Stimulated activated effector memory CD8-positive, alpha-beta T cell treated with anti-CD3 and anti-CD28 coated beads, Interleukin-12 subunit alpha, Interleukin-12 subunit beta, amount 100 ng/mL, for 72 hours (primary cell): Measurements from ENCODE around the gene RPL15.
"Not testable (repeated sequence)": the region's sequence is repeated elsewhere in the genome, so short reads cannot be mapped to it uniquely, and the experiment has no call there.

Experiments
- ATAC-seq: fragments of 150-1000 bp; cut with Tn5 transposase; 2 replicates; pipeline ENCODE4 v1.10.0; 2021
- DNase-seq, 2 donors: peaks; one replicate each; pipeline ENCODE4 v3.0.0; 2021 to 2022; ENCODE audit warnings: low spot score in 2 of 2
- H3K27ac Mint-ChIP-seq: one replicate; pipeline ENCODE4 v1.8.0; 2022; ENCODE audit warnings: mild to moderate bottlenecking, mixed read lengths
- H3K36me3 Mint-ChIP-seq: one replicate; pipeline ENCODE4 v1.8.0; 2022; ENCODE audit warnings: mild to moderate bottlenecking, mixed read lengths
- H3K4me1 Mint-ChIP-seq: one replicate; pipeline ENCODE4 v1.8.0; 2022; ENCODE audit warnings: mixed read lengths
- H3K4me3 Mint-ChIP-seq: one replicate; pipeline ENCODE4 v1.8.0; 2022; ENCODE audit warnings: mild to moderate bottlenecking, mixed read lengths
- H3K9me3 Mint-ChIP-seq: one replicate; pipeline ENCODE4 v1.8.0; 2022; ENCODE audit warnings: mixed read lengths

RPL15 gene

DNA sequence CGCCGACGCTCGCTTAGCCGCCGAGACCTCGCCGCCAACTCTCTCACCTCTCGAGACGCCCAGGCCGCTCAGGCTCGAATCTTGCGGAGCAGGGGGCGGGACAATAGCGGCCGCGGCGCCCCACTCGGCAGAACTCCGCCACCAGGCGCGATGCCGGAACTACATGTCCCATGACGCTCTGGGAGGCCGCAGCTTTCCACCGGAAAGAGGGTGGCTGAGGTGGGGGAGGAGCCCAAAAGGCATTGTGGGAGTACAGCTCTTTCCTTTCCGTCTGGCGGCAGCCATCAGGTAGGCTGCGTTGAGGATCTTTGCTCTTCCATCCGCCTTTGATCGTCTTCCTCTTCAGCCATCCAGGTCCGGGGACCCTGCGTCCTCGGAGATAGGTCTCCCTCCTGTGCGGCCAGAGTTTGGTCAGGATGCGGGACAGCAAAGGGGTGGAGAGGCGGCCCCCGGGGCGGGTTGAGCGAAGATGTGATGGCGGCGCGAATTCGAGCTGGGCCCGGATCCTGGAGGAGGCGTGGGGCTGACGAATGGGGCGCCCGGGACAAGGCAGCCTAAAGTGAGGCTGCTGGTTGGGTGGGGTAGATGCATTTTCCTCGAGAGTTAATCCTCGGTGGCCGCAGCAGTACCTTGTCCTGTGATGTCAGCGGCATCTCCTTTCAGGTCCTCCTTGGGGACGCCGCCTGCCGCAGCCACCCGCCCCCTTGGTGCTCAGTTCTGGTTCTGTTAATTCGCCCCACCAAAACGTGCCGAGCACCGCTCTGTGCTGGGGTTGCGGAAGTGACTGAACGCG lies at the start of gene RPL15, which contains the start of gene NKIRAS1:
Gene RPL15, plus strand, starts transcription at position 247 of the 793 bp plus-strand sequence. CDS start 728 bp downstream, outside the sequence.
Gene NKIRAS1, minus strand, starts transcription at position 105 of the 793 bp plus-strand sequence. CDS start 6,086 bp downstream, outside the sequence.
- peak; percentile 96 for ATAC-seq
- peaks cover 58% of the 10 kb centered on the region for H3K36me3 Mint-ChIP-seq
- peaks cover 42% of the 10 kb centered on the region for H3K4me1 Mint-ChIP-seq

DNA sequence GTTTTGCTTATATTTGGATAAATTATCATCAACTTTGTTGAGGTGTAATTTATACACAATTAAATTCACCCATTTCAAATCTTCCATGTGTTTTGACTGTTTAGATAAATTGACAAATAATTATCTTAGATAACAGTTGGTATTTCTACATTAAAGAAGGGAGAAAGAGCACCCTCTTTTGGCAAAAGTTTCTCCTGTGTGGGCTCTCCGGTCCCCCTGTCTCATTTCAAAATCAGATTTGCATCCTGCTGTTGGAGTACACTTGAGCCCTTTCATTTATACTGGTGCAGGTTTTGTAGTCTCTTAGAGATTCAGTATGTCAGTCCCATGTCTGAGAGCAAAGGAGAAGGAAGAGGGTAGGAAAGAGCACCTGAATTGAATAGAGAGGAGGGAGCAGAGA lies 49.5 kb upstream of the RPL15 start:
- peak overlapping the region; percentile 21 for H3K27ac Mint-ChIP-seq
- peaks cover 34% of the 10 kb centered on the region for H3K4me1 Mint-ChIP-seq
- H3K36me3 Mint-ChIP-seq, result peaks cover 7% of the 10 kb centered on the region
- H3K9me3 Mint-ChIP-seq, result no peaks in the 10 kb centered on the region
- no peak overlapping the region for H3K4me3 Mint-ChIP-seq
- DNase-seq (no peak), ATAC-seq (no peak)

More for the DNA sequence above, at the start of gene RPL15, which contains the start of gene NKIRAS1:
- DNase-seq, result peak; percentile 87 to 97
- H3K27ac Mint-ChIP-seq, result peak within 1 kb of the TSS; percentile 99
- H3K4me3 Mint-ChIP-seq, result peak within 1 kb of the TSS; percentile 95
- H3K9me3 Mint-ChIP-seq, result no peaks in the 10 kb centered on the region

- DNase-seq (no peak), ATAC-seq (no peak)
- peak overlapping the region; percentile 21 for H3K27ac Mint-ChIP-seq
- H3K4me1 Mint-ChIP-seq, result peaks cover 34% of the 10 kb centered on the region
- H3K4me3 Mint-ChIP-seq, result no peak overlapping the region
- H3K36me3 Mint-ChIP-seq, result peaks cover 7% of the 10 kb centered on the region
- no peaks in the 10 kb centered on the region for H3K9me3 Mint-ChIP-seq
These were observed 49.1 kb upstream of the RPL15 start for GRCh38 chr3:23867838-23868237.

DNA sequence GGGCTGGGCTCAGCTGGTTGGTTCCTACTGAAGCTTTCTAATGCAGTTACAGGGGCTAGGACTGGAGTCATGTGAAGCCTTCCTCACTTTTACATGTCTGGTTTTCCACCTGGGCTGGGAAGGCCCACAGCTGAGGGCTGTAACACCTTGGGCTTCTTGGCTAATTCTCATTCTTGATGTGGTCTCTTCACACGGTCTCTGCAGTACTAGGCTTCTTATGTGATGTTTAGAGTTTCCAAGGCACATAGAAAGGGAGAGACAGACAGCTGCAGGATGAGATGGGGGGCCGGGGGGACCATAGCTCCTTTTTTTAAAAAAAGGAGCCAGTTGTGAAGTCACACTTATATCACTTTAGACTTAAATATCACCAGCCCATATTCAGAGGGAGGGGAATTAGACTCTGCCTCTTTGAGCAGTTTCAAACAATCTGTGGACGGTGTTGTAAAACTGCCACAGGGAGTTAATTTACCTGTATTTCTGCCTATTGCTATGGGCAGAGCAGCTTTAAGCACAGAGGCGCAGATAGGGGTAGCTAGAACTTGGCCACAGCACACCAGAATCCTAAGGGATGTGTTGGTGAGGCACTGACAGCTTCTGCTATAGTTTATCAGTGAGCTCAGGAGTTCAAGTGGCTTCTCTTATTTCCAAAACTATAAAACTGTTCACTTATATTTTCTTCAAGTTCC lies 46.8 kb upstream of the RPL15 start:
- DNase-seq (no peak), ATAC-seq (no peak)
- Mint-ChIP-seq H3K4me1 (peaks cover 30% of the 10 kb centered on the region), H3K27ac (no peak overlapping the region), H3K36me3 (peaks cover 7% of the 10 kb centered on the region), H3K9me3 (no peaks in the 10 kb centered on the region), H3K4me3 (no peak overlapping the region)

GRCh38 chr3:23870663-23871043 lies 46.3 kb upstream of the RPL15 start:
- H3K9me3 Mint-ChIP-seq, ATAC-seq, H3K27ac Mint-ChIP-seq, DNase-seq, H3K36me3 Mint-ChIP-seq, H3K4me3 Mint-ChIP-seq: not testable (repeated sequence)
- peaks cover 26% of the 10 kb centered on the region for H3K4me1 Mint-ChIP-seq

GRCh38 chr3:23871361-23871760 lies 45.6 kb upstream of the RPL15 start:
- H3K27ac Mint-ChIP-seq, H3K9me3 Mint-ChIP-seq, H3K4me3 Mint-ChIP-seq, DNase-seq, ATAC-seq, H3K36me3 Mint-ChIP-seq: not testable (repeated sequence)
- H3K4me1 Mint-ChIP-seq, result peaks cover 24% of the 10 kb centered on the region

DNA sequence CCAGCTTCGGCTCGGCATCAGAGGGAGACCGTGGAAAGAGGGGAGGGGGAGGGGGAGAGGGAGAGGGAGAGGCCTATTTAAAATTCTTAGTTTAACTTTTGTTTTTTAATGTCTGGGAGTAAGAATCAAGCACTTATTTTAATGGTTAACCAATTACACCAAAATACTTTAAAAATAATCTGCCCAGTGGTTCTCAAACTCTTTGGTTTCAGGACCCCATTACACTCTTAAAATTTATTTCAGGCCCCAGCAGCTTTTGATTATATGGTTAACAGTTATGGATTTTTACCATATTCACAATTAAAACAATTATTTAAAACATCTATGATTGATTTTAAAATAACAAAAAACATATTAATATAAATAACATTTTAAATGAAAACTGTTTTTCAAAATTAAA lies 44.6 kb upstream of the RPL15 start:
- H3K36me3 Mint-ChIP-seq, result peaks cover 7% of the 10 kb centered on the region
- peaks cover 32% of the 10 kb centered on the region for H3K4me1 Mint-ChIP-seq

DNA sequence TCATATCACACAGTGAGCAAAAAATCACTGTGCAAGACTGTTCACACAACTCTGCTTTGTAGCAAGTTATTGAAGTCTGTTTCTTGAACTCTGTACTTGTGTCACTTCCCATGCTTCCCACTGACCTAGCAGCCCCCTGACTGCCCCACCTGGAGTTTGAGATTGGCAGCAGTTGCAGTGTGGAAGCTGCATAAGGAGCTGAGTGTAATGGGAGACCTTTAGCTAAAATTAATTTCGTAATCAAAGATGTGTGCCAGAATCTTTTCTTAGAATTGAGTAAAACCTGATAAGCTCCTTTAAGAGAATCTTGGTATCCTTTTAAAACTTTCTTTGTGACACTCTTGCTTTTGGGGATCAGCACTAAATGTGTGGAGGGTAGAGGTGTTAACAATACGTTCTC lies 43.0 kb upstream of the RPL15 start:
- Mint-ChIP-seq H3K4me3 (no peak overlapping the region), H3K4me1 (peaks cover 38% of the 10 kb centered on the region), H3K36me3 (peaks cover 7% of the 10 kb centered on the region), H3K27ac (no peak overlapping the region), H3K9me3 (no peaks in the 10 kb centered on the region)
- no peak for ATAC-seq
- DNase-seq, result no peak

More for the DNA sequence above, 44.6 kb upstream of the RPL15 start:
- Mint-ChIP-seq H3K27ac (no peak overlapping the region), H3K4me3 (no peak overlapping the region), H3K9me3 (no peaks in the 10 kb centered on the region)
- DNase-seq, result no peak
- no peak for ATAC-seq

DNA sequence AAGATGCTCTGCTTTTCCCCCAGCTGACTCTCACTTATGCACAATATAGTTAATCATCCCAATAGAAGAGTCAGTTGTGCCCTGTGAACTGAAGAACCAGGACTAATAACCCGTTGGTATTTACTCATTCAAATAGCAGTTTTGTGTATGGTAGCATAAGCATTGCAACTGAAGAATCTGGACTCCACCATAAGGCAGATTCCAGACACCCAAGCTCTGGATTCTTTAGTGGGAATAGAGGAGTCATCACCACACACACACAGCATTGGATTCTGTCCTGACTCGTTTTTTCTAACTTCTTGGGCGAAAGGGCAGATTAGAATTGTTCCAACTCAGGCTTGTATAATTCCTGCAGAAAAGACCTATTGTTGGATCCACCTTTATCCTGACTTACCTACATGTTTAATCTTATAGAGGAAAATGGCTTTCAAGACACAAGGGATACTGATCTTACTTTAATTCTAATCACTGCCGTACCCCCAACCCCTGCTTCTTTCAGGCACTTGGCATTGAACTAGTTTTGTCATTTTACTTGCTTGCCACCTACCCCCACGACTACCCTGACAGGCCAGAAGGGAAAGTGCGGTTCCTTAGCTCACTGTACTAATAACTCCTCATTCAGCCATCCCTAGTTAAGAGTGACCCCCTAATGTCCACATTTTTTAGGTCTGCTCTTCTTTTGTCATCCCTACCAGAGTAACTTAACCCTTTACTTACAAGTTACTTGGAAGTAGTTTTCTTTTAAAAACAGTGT lies 42.4 kb upstream of the RPL15 start:
- Mint-ChIP-seq H3K4me3 (no peak overlapping the region), H3K27ac (no peak overlapping the region), H3K4me1 (peaks cover 44% of the 10 kb centered on the region), H3K36me3 (peaks cover 1% of the 10 kb centered on the region), H3K9me3 (no peaks in the 10 kb centered on the region)
- DNase-seq, result no peak
- ATAC-seq, result no peak

DNA sequence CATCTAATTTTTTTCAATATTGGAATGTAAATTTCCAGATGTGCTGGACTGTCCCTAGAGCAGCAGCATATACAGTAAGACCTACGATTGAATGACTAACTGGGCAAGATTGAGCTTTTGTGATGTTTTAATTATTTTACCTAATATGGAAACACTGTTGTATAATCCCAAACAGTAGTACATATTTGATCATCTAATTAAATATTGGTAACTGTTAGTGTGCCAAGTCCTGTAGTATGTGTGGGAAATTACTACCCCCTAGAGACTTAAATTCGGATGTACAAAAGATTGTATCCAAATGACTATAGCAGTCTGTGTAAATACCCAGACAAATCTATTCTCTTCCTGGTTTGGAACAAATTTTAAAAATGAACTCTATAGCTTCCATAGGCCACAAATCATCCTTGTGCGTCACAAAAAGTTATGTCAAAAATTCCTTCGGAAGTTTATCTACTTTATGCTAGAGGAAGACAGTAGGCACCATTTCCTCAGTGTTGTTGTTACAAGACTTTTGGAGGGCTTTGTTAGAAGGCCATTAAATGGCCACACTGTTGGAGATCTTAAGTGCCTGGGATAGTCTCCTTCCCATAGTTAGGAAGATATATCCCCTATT lies 41.7 kb upstream of the RPL15 start:
- Mint-ChIP-seq H3K27ac (no peak overlapping the region), H3K4me3 (no peak overlapping the region), H3K4me1 (peaks cover 46% of the 10 kb centered on the region), H3K9me3 (no peaks in the 10 kb centered on the region), H3K36me3 (no peaks in the 10 kb centered on the region)
- no peak for DNase-seq
- ATAC-seq, result no peak

GRCh38 chr3:23876923-23877322 lies 40.0 kb upstream of the RPL15 start:
- Mint-ChIP-seq H3K4me3 (no peak overlapping the region), H3K4me1 (peaks cover 46% of the 10 kb centered on the region), H3K9me3 (no peaks in the 10 kb centered on the region), H3K36me3 (no peaks in the 10 kb centered on the region), H3K27ac (no peak overlapping the region)
- DNase-seq, result no peak
- ATAC-seq, result no peak

- DNase-seq (no peak), ATAC-seq (no peak)
- Mint-ChIP-seq H3K4me1 (peaks cover 46% of the 10 kb centered on the region), H3K27ac (peak overlapping the region; percentile 26), H3K36me3 (no peaks in the 10 kb centered on the region), H3K4me3 (no peak overlapping the region), H3K9me3 (no peaks in the 10 kb centered on the region)
These were observed 39.5 kb upstream of the RPL15 start for GRCh38 chr3:23877329-23877980.

- Mint-ChIP-seq H3K36me3 (no peaks in the 10 kb centered on the region), H3K9me3 (no peaks in the 10 kb centered on the region), H3K4me3 (no peak overlapping the region), H3K27ac (no peak overlapping the region), H3K4me1 (peaks cover 40% of the 10 kb centered on the region)
- DNase-seq (no peak), ATAC-seq (no peak)
These were observed 37.4 kb upstream of the RPL15 start for GRCh38 chr3:23879485-23879884.

- no peak overlapping the region for H3K4me3 Mint-ChIP-seq
- H3K4me1 Mint-ChIP-seq, result peaks cover 35% of the 10 kb centered on the region
- peak overlapping the region; percentile 34 for H3K27ac Mint-ChIP-seq
- ATAC-seq (no peak), DNase-seq (no peak)
- H3K9me3 Mint-ChIP-seq, result no peaks in the 10 kb centered on the region
- no peaks in the 10 kb centered on the region for H3K36me3 Mint-ChIP-seq
These were observed 36.1 kb upstream of the RPL15 start for GRCh38 chr3:23880703-23881339.
